Measurements from ENCODE around the gene RHOT2.

RHOT2 gene

DNA sequence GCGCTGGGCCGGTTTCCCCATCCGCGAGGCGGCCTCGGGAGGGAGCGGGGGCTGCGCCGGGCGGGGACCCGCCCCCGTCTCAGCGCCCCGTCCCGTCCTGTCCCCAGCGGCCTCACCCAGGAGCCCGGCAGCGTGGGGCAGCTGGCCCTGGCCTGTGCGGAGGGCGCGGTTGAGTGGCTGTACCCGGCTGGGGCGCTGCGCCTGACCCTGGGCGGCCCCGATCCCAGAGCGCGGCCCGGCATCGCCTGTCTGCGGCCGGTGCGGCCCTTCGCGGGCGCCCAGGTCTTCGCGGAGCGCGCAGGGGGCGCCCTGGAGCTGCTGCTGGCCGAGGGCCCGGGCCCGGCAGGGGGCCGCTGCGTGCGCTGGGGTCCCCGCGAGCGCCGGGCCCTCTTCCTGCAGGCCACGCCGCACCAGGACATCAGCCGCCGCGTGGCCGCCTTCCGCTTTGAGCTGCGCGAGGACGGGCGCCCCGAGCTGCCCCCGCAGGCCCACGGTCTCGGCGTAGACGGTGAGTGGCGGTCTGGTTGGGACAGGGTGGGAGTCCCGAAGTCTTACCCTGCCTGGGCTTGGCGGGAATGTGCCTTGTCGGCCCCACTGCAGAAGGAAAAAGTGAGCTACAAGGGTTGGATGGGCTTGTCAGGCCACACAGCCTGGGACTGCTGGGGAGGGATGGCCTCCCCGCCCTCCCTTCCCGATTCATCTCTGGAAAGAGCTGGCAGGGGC lies 47.7 kb downstream of the RHOT2 start:
- DNase-seq (ENCODE audit: low spot score), result no peak

DNA sequence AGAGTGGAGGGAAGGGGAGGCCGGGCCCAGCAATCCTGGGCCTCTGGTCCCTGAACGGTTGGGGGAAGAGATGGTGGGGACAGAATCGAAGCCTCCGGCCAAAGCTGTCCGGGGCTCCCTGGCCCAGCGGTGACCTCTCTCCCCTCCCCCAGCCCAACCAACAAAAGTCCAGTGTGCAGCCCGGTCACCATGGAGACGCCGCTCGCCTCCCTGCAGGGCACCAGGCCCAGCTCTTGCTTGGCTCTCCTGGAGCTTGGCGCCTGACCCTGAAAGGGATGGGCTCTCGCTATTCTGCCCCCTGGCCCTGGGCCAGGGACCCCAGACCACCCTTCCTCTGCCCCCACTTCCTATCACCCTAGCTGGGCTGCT lies 48.3 kb downstream of the RHOT2 start:
- DNase-seq (ENCODE audit: low spot score), result no peak

DNA sequence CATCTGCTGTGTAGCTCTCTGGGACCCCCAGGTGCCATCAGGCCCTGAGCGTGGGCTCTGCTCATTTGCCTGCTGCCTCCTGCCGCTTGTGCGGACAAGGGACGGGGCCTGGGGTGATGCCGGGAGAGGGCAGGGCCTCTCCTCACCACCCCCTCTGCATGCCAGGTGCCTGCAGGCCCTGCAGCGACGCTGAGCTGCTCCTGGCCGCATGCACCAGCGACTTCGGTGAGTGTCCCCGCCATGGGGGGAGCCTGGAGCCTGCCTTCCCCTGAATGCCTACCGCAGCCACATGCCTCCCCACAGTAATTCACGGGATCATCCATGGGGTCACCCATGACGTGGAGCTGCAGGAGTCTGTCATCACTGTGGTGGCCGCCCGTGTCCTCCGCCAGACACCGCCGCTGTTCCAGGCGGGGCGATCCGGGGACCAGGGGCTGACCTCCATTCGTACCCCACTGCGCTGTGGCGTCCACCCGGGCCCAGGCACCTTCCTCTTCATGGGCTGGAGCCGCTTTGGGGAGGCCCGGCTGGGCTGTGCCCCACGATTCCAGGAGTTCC lies 48.9 kb downstream of the RHOT2 start:
- DNase-seq (ENCODE audit: low spot score), result no peak

DNA sequence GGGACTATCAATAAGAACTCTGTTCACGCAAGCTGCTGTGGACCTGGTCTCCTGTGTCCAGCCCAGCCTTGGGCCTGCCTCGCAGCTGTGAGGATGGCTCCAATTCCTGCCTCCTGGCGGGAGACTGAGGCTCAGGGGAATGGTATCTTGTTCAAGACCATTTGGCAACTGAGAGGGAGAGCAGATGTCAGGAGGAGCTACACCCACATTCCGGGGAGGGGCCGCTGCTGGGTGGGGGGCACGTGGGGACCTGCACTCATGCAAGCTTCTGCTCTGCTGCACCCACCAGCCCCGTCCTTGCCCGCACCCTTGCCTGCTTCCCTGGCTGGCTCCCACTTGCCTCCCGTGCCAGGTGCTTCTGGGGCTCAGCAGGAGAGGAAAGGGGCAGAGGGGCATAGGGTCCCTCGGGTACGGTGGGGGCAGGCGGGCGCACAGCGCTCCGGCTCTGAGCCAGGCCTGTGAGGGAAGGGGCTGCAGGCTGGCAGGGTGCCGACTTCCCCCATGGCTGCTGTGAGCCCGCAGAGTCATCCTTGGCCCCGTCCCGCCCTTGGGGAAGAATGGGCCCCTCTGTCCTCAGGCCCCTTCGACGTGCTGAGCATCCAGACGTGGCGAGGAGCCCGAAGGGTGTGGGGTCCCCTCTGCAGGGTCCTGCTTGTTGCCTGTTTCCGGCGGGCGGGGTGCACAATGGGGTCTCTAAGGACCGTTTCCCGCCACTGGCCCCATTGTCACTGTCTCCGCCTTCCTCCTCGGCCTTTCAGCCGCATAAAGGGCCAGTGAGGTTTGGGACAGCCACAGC lies 49.7 kb downstream of the RHOT2 start:
- DNase-seq (ENCODE audit: low spot score), result no peak

GRCh38 chr16:718389-718788 lies 50.5 kb downstream of the RHOT2 start:
- DNase-seq (ENCODE audit: low spot score), result no peak

DNA sequence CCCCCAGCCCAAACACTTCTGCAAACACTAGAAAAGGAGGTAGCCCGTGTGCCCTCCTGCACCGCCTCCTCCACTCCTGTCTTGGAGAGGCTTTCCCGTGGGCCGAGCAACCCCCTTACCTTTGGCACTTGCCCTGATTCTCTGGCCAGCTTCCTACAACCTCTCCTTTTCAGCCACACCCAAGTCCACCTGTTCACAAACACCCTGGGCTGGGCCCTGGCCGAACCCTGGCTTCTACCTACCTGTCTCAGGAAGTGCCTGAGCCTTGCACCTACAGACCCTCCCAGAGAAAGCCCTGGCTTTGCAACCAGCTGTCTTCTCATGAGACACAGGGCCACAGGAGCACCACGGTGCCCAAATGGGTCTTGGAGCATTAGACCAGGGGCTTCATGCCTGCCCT lies 51.0 kb downstream of the RHOT2 start:
- no peak for DNase-seq (ENCODE audit: low spot score)

DNA sequence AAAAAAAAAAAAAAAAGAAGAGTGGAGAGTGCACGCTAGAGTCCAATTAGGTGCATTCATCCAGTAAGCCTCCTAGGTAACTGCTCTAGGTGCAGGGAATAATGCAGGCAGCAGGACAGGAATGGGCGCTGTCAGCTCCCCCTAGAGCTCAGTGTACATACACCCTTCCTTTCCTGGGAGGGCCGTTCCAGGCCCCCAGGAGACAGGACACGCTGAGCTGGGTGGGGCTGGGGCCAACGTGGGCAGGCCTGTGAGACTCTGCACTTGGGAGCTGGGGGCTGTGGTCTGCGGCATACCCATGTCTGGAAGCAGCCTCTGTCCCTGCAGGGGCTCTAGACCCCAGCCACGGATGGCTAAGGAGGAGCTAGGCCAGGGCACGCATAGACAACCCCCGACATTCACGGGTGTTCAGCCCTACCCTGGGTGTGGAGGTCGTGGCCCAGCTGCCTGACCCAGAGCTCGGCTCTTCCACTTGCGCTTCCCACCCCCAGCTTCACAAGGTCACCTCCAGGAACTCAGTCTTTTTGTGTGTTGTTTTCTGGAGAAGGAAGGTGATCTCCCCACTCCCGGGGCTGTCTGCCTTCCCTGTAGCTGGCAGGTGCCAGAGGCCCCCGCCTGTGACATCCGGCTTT lies 52.0 kb downstream of the RHOT2 start:
- DNase-seq (ENCODE audit: low spot score), result no peak

DNA sequence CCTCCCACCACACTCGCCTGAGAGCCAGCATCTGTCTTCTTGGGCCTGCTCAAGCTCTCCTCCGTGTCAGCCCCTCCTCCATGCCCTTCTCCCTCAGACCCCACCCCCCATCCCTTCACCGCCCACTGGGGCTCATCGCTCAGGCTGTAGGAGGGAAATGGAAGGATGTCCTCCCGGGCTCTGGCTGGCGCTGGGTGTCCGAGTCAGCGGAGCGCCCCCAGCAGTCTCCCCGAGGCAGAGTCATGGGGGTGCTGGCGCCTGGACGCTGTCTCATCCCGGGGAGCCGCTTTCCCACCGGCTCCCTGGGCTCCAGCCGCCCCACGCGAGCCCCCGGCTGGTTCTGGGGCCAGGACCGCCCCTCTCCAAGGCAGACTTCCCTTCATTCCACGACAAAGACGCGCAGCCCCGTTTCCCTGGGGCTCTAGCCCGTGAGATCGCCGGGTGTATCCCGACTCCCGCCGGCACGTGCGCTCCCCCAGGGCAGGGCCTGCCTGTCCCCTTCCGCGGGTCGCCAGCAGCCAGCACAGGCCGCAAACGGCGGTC lies 52.6 kb downstream of the RHOT2 start:
- peak; percentile 86 for DNase-seq (ENCODE audit: low spot score)

- DNase-seq (ENCODE audit: low spot score), result peak; percentile 94
Measured at GRCh38 chr16:720990-721764, 53.2 kb downstream of the RHOT2 start, which contains the start of gene ANTKMT. TSS of gene ANTKMT (plus strand) at chr16:721146. CDS start at chr16:721275, 129 bp downstream.

DNA sequence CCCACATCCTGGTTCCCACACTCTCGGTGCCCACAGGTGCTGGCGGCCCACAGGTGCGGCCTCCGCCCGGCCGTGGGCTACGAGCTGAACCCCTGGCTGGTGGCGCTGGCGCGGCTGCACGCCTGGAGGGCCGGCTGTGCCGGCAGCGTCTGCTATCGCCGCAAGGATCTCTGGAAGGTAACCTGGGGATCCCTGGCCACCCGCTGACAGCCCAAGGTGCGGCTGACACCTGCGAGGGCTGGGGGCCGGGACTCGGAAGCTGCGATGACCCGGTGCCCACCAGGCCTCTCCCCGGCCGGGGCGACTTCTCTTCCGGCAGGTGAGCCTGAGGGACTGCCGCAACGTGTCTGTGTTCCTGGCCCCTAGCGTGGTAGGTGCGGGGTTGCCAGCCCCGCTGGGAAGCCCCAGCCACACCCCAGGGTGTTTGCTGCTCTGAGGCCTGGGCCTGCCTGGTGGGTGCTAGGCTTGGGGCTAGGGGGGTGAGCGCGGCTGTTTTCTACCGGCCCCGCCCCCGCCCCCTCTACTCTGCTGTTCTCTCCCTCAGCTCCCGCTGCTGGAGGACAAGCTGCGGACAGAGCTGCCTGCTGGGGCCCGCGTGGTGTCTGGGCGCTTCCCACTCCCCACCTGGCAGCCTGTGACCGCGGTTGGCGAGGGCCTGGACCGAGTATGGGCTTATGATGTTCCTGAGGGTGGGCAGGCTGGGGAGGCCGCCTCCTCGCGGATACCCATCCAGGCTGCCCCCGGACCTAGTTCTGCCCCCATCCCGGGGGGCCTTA lies 54.0 kb downstream of the RHOT2 start:
- no peak for DNase-seq (ENCODE audit: low spot score)

DNA sequence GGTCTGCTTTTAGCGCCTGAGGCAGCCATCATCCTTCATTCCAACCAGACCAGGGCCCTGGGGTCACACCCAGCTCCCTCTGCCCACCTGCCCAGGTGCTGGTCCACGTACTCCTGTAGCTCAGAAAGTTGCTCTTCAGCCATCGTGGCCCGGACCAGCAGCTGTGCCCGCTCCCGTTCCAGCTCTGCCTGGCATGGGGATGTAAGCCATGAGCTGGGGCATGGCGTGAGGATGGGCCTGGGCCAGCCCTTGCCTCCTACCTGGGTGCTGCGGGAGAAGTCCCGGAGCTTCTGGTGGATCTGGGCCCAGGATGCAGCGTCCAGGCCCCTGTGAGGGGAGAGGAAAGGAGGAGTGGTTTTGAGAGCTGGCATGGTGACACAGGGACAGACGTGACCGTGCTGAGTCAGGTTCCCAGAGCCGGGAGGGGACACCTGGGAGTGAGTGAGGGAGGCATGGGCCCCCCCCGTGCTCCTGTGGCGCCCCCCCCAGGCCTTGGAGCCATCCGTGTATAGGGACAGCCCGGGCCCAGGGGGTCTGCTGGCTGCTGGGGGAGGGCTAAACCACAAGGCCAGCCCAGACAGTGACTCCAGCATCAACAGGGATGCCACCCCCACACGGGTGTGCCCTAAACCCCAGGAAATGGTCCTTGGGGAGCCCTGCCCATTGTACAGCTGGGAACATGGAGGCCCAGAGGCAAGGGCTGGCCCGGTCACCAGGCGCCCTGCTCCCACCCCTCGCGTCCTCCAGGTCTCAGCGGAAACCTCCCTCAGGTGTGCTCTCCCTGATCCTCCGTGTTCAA lies 55.1 kb downstream of the RHOT2 start:
- no peak for DNase-seq (ENCODE audit: low spot score)

DNA sequence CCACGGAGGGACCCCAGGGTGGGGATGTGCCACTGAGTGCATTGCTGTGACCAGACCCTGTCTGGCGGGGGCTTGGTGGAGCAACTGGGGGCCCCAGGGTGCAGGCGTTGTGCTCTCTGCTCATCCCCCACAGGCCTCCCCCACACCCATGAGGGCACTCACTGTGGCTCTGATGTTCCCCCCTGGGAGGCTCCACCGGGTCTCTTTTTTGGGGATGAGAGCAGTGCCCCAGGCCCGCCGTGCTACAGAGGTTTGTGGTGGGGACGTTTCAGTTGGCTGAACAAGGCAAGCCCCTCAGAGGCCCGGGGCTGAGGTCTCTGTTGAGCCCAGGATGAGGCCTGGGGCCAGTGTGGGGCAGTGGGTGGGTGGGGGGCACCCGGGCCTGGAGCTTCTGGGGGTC lies 55.8 kb downstream of the RHOT2 start:
- DNase-seq (ENCODE audit: low spot score), result no peak
